ENCODE results near the gene CDS2. TPM values are rescaled to one million over a fixed set of nuclear protein-coding genes. Genes with fewer than 3 reads are reported as not detected.

Gene CDS2
- total RNA-seq, 2 experiments from 2014 or later, result 49.4 to 51.7 TPM

GRCh38 chr20:5217616-5218015 lies 90.8 kb downstream of the CDS2 start:
- ChIA-PET CTCF (interaction anchor here (1.1 kb wide), 1 partner anchor 12 kb away, joined by 4 read pairs; no protein-coding TSS in a partner anchor), POLR2A (no interaction called here)

- ChIA-PET CTCF (interaction anchor here (1.0 kb wide), 1 partner anchor 15 kb away, joined by 3 read pairs; no protein-coding TSS in a partner anchor), POLR2A (no interaction called here)
Measured at GRCh38 chr20:5220321-5221060, 93.7 kb downstream of the CDS2 start.

DNA sequence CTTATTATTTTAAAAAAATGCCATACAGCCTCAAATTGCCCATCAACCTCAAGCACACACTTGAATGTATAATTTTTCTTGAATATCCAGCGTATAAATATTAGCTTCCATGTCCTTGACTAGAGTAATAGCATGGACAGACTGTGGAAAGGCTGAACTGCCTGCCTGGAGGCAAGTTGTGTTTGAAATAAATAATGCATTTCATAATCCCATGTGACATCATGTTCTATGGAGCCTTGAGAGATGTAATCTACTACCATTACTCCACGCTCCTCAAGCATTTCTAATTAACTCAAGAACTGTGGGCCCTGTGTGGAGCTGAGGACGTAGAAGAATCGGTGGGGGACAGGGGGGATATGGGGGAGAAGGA lies 94.2 kb downstream of the CDS2 start:
- ChIA-PET CTCF (interaction anchor here (1.0 kb wide), 1 partner anchor 16 kb away, joined by 3 read pairs; no protein-coding TSS in a partner anchor), POLR2A (no interaction called here)

- POLR2A ChIA-PET, result no interaction called here
Measured at GRCh38 chr20:5222919-5223634, 96.3 kb downstream of the CDS2 start.

GRCh38 chr20:5230544-5230943 lies 103.7 kb downstream of the CDS2 start:
- CTCF ChIA-PET, result no interaction called here

More at GRCh38 chr20:5222919-5223634, 96.3 kb downstream of the CDS2 start:
- CTCF ChIA-PET, result interaction anchor here (0.6 to 2.0 kb wide), 11 partner anchors 7 to 225 kb away, joined by 3 to 9 read pairs (median 4); partner anchors contain the start of gene CDS2

GRCh38 chr20:5234158-5234557 lies 107.3 kb downstream of the CDS2 start:
- ChIA-PET POLR2A (no interaction called here), CTCF (interaction anchor here (0.7 kb wide), 1 partner anchor 11 kb away, joined by 3 read pairs; no protein-coding TSS in a partner anchor)

More at GRCh38 chr20:5230544-5230943, 103.7 kb downstream of the CDS2 start:
- POLR2A ChIA-PET, result no interaction called here

DNA sequence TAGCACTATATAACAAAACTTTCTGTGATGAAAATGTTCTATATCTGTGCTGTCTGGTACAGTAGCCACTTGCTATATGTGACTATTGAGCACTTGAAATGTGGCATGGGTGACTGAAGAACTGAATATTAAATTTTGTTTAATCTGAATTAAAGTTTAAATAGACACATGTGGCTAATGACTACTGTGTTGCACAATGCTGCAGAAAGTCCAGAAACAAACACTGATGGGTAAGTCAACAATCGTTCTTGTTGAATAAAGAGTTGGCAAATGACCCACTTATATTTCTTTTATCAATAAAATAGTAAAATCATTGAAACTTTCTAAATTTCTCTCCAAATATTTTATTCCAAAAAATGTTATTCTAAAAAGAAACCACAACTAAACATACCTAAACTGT lies 108.2 kb downstream of the CDS2 start:
- POLR2A ChIA-PET, result no interaction called here
- CTCF ChIA-PET, result no interaction called here

Other genes with a start within 250 kb of the CDS2 start
- 10 to 100 TPM; 22.3 to 22.9 TPM for gene SLC23A2, start 125.5 kb upstream of the CDS2 start, total RNA-seq
- 10 to 100 TPM; 84.5 to 92.7 TPM for gene TMEM230, start 13.9 kb upstream of the CDS2 start, total RNA-seq
- 100 to 1,000 TPM; 666 to 669 TPM for gene PCNA, start 7.0 kb upstream of the CDS2 start, total RNA-seq
- gene PROKR2, start 189.9 kb downstream of the CDS2 start, total RNA-seq, result under 1 TPM in 1 of 2 experiments, not detected in 1; 0.15 TPM

Data from activated CD8-positive, alpha-beta memory T cell treated with anti-CD3 and anti-CD28 coated beads for 36 hours (primary cell).